Mesendoderm (in vitro differentiated cells): ENCODE measurements around the gene RBMS3.
A peak's percentile ranks its signal among the peaks of the same experiment; 100 is the strongest.

Source experiments
- DNase-seq: peaks from one replicate; pipeline ENCODE4 v3.0.0; 2013
- H2AK5ac ChIP-seq: 2 replicates; pipeline ENCODE4 v1.6.1; 2013; ENCODE audit warnings: low read length, inconsistent platforms
- H2BK120ac ChIP-seq: 2 replicates; pipeline ENCODE4 v1.6.1; 2013; ENCODE audit warnings: low read depth, mild to moderate bottlenecking, low read length, moderate library complexity, mixed read lengths
- H2BK15ac ChIP-seq: replicated peaks from 2 replicates; pipeline ENCODE4 v1.6.1; 2013; ENCODE audit warnings: low read depth, mild to moderate bottlenecking, moderate library complexity
- H2BK5ac ChIP-seq: 2 replicates; pipeline ENCODE4 v1.6.1; 2013; ENCODE audit warnings: low read length, inconsistent platforms
- H3K18ac ChIP-seq: 2 replicates; pipeline ENCODE4 v1.6.1; 2013; ENCODE audit warnings: mild to moderate bottlenecking, low read length, mixed read lengths
- H3K23ac ChIP-seq: one replicate; pipeline ENCODE4 v1.6.1; 2013; ENCODE audit warnings: low read length
- H3K27ac ChIP-seq: 2 replicates; pipeline ENCODE4 v1.5.1; 2013; ENCODE audit warnings: low read depth, mild to moderate bottlenecking, inconsistent platforms, low read length, moderate library complexity
- H3K27me3 ChIP-seq: 2 replicates; pipeline ENCODE4 v1.6.1; 2013; ENCODE audit warnings: low read length, control low read depth, mild to moderate bottlenecking, inconsistent platforms; ENCODE audit not compliant: insufficient read depth, poor library complexity
- H3K36me3 ChIP-seq: 2 replicates; pipeline ENCODE4 v1.6.1; 2013; ENCODE audit warnings: low read length, inconsistent platforms; ENCODE audit not compliant: control insufficient read depth, insufficient read depth
- H3K4ac ChIP-seq: one replicate; pipeline ENCODE4 v1.6.1; 2013; ENCODE audit warnings: low read depth, mild to moderate bottlenecking, low read length, moderate library complexity
- H3K4me1 ChIP-seq: 2 replicates; pipeline ENCODE4 v1.6.1; 2013; ENCODE audit warnings: low read depth, low read length, inconsistent platforms; ENCODE audit not compliant: control insufficient read depth
- H3K4me2 ChIP-seq: 2 replicates; pipeline ENCODE4 v1.6.1; 2013; ENCODE audit warnings: low read length
- H3K4me3 ChIP-seq: 2 replicates; pipeline ENCODE4 v1.5.1; 2013; ENCODE audit warnings: mild to moderate bottlenecking, low read length
- H3K56ac ChIP-seq: one replicate; pipeline ENCODE4 v1.6.1; 2013; ENCODE audit warnings: low read length
- H3K79me1 ChIP-seq: 2 replicates; pipeline ENCODE4 v1.6.1; 2013; ENCODE audit warnings: low read length, inconsistent platforms
- H3K79me2 ChIP-seq: 2 replicates; pipeline ENCODE4 v1.6.1; 2013; ENCODE audit warnings: mild to moderate bottlenecking, low read length; ENCODE audit not compliant: control insufficient read depth, insufficient read depth
- H3K9ac ChIP-seq: 2 replicates; pipeline ENCODE4 v1.6.1; 2013; ENCODE audit warnings: low read length, inconsistent platforms
- H4K5ac ChIP-seq: one replicate; pipeline ENCODE4 v1.6.1; 2013; ENCODE audit warnings: low read length
- H4K8ac ChIP-seq: one replicate; pipeline ENCODE4 v1.6.1; 2013; ENCODE audit warnings: low read depth, mild to moderate bottlenecking, control low read depth, low read length, moderate library complexity
- WGBS: extraction: QIAGEN DNeasy Blood & Tissue Kit; methylation state at CpG from one replicate; pipeline ENCODE4 v1.1.7; 2013; ENCODE audit warnings: low lambda C conversion rate, missing lambda C conversion rate; ENCODE audit not compliant: insufficient coverage; ENCODE audit errors: extremely low coverage; 5-methylcytosine and 5-hydroxymethylcytosine counted together

RBMS3 gene

DNA sequence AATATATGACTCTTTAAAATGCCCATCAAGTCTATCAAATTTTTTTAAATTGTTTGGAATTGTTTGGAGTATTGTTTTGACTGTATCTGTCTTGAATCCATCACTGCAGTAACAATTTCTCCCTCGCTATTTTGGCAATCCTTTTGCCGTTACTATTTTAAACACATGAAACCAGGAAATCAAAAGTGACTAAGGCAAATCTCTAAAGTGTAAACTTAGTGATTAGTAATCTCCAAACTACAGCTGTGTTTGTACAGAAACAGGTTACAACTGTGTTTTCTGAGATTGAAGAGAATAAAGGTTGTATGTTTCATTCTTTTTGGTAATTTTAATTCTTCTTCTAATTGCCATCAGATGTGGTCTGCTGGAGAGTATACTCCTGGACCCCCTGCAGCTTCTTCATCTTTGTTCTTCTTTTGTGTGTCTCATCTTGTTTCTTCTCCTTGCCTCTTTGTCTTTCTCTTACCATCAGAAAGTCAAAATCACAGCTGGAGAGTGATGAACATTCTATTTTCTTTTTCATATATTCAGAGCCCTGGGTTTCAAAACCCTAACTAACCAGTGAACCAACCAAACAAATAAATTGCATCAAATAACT, 465.4 kb downstream of the RBMS3 start:
- no peak overlapping the region for H4K5ac ChIP-seq
- no peak overlapping the region for H2BK15ac ChIP-seq
- H3K56ac ChIP-seq, result no peak overlapping the region
- H3K36me3 ChIP-seq, result no peaks in the 10 kb centered on the region
- H3K4me1 ChIP-seq, result no peaks in the 10 kb centered on the region
- H3K4ac ChIP-seq, result no peak overlapping the region
- no peak overlapping the region for H2BK120ac ChIP-seq
- no peak overlapping the region for H3K27ac ChIP-seq
- no CpG with 5 or more reads among the region's 2 CpGs for WGBS
- H4K8ac ChIP-seq, result no peak overlapping the region
- H3K9ac ChIP-seq, result no peak overlapping the region
- no peak overlapping the region for H3K18ac ChIP-seq
- H3K27me3 ChIP-seq, result no peaks in the 10 kb centered on the region
- no peaks in the 10 kb centered on the region for H3K79me2 ChIP-seq
- no peak overlapping the region for H3K4me2 ChIP-seq
- no peak overlapping the region for H3K4me3 ChIP-seq
- no peaks in the 10 kb centered on the region for H3K79me1 ChIP-seq
- no peak overlapping the region for H3K23ac ChIP-seq
- H2BK5ac ChIP-seq, result no peak overlapping the region
- DNase-seq, result no peak
- no peak overlapping the region for H2AK5ac ChIP-seq

- Histone ChIP-seq H3K4ac (no peak overlapping the region), H3K27ac (no peak overlapping the region), H3K23ac (no peak overlapping the region), H3K36me3 (no peaks in the 10 kb centered on the region), H2AK5ac (no peak overlapping the region), H2BK120ac (no peak overlapping the region), H3K79me2 (no peaks in the 10 kb centered on the region), H3K9ac (no peak overlapping the region), H3K27me3 (no peaks in the 10 kb centered on the region), H2BK5ac (no peak overlapping the region), H3K18ac (no peak overlapping the region), H3K79me1 (no peaks in the 10 kb centered on the region), H3K4me3 (no peak overlapping the region), H2BK15ac (no peak overlapping the region), H4K8ac (no peak overlapping the region), H3K4me1 (no peaks in the 10 kb centered on the region), H4K5ac (no peak overlapping the region), H3K4me2 (no peak overlapping the region), H3K56ac (no peak overlapping the region)
- no peak for DNase-seq
These were observed 467.1 kb downstream of the RBMS3 start for GRCh38 chr3:29747991-29748390.

DNA sequence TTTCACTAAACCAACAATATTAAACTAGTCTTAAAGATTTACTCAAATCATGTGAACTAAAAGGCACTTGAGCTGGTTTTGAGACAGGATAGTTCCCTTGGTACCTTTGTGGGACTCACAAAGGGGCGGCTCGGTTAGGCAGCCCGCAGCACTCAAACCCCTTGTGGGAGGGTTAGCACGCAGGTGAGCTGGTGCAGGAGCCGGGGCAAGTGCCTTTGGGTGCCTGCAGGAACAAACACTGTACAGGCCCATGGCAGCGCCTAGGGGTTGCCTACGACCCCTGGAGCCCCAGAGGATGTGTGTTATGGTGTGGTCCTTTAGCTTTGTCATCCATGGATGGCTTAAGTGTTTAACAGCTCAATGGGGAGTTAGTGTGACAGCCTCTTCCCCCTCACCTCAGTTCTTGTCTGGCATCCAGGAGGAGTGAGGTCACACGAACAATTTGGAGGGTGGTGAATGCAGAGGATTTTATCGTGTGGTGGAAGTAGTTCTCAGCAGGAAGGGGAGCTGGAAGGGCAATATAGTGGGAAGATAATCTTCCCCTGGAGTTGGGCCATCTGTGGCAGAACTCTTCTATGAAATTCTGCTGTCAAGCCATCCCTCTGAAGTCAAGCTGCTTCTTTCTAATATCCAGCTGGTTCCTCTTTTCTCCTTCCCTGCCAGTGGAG, 470.9 kb downstream of the RBMS3 start:
- H3K56ac ChIP-seq, result no peak overlapping the region
- H3K4me2 ChIP-seq, result no peak overlapping the region
- peak; percentile 22 for DNase-seq
- H2BK15ac ChIP-seq, result no peak overlapping the region
- no peak overlapping the region for H4K8ac ChIP-seq
- no peak overlapping the region for H3K27ac ChIP-seq
- H3K4me1 ChIP-seq, result no peaks in the 10 kb centered on the region
- no peaks in the 10 kb centered on the region for H3K36me3 ChIP-seq
- H3K27me3 ChIP-seq, result no peaks in the 10 kb centered on the region
- H2AK5ac ChIP-seq, result no peak overlapping the region
- no peak overlapping the region for H4K5ac ChIP-seq
- H3K4me3 ChIP-seq, result no peak overlapping the region
- H3K4ac ChIP-seq, result no peak overlapping the region
- H3K79me1 ChIP-seq, result no peaks in the 10 kb centered on the region
- no CpG with 5 or more reads among the region's 9 CpGs for WGBS
- no peak overlapping the region for H3K18ac ChIP-seq
- no peak overlapping the region for H3K9ac ChIP-seq
- no peak overlapping the region for H2BK5ac ChIP-seq
- H3K23ac ChIP-seq, result no peak overlapping the region
- no peak overlapping the region for H2BK120ac ChIP-seq
- H3K79me2 ChIP-seq, result no peaks in the 10 kb centered on the region

DNA sequence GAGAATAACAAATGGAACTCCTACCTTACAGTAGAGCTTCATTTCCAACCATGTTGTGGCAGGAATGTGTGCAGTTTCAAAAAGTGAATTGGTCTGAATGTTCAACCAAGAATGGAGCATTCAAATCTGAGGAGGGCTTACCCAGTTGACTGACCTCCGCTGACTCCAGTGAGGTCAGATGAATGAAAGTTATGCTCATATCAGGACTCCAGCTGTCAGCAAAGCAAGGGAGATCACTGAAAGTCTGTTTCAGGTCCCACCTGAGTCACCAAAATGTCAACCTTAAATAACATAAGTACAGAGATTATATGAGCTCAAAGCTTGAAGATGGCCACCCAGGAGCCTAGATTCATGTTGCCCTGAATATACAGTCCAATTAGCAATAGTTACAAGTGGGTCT, 473.5 kb downstream of the RBMS3 start:
- Histone ChIP-seq H3K9ac (no peak overlapping the region), H3K27me3 (no peaks in the 10 kb centered on the region), H3K4me2 (no peak overlapping the region), H3K18ac (no peak overlapping the region), H3K56ac (no peak overlapping the region), H3K4me1 (no peaks in the 10 kb centered on the region), H2AK5ac (no peak overlapping the region), H4K8ac (no peak overlapping the region), H3K23ac (no peak overlapping the region), H2BK15ac (no peak overlapping the region), H3K4ac (no peak overlapping the region), H3K4me3 (no peak overlapping the region), H3K36me3 (no peaks in the 10 kb centered on the region), H3K79me2 (no peaks in the 10 kb centered on the region), H4K5ac (no peak overlapping the region), H3K27ac (no peak overlapping the region), H2BK5ac (no peak overlapping the region), H3K79me1 (no peaks in the 10 kb centered on the region), H2BK120ac (no peak overlapping the region)
- no CpG with 5 or more reads among the region's 1 CpG for WGBS
- DNase-seq, result no peak

- no CpG with 5 or more reads among the region's 1 CpG for WGBS
- H3K56ac ChIP-seq, result no peak overlapping the region
These were observed 474.5 kb downstream of the RBMS3 start for GRCh38 chr3:29755416-29755815.

More at GRCh38 chr3:29755416-29755815, 474.5 kb downstream of the RBMS3 start:
- H3K79me1 ChIP-seq, result no peaks in the 10 kb centered on the region
- no peak overlapping the region for H3K9ac ChIP-seq
- no peak overlapping the region for H3K4me2 ChIP-seq
- H4K5ac ChIP-seq, result no peak overlapping the region
- no peaks in the 10 kb centered on the region for H3K36me3 ChIP-seq
- H2BK15ac ChIP-seq, result no peak overlapping the region
- no peak overlapping the region for H3K4ac ChIP-seq
- H2BK5ac ChIP-seq, result no peak overlapping the region
- H2AK5ac ChIP-seq, result no peak overlapping the region
- H3K23ac ChIP-seq, result no peak overlapping the region
- H3K27ac ChIP-seq, result no peak overlapping the region
- H3K79me2 ChIP-seq, result no peaks in the 10 kb centered on the region
- peak overlapping the region; percentile 65 for H4K8ac ChIP-seq
- H3K18ac ChIP-seq, result no peak overlapping the region
- H3K4me1 ChIP-seq, result no peaks in the 10 kb centered on the region
- no peaks in the 10 kb centered on the region for H3K27me3 ChIP-seq
- H3K4me3 ChIP-seq, result no peak overlapping the region
- no peak for DNase-seq
- H2BK120ac ChIP-seq, result no peak overlapping the region
